ENCODE data around the gene PTPRN2. TPM values are rescaled to one million over a fixed set of nuclear protein-coding genes. Genes with fewer than 3 reads are reported as not detected.
"Not testable (repeated sequence)": the region's sequence is repeated elsewhere in the genome, so short reads cannot be mapped to it uniquely, and the experiment has no call there.

Gene PTPRN2
- total RNA-seq, 1 experiment from 2014 or later = 0.11 TPM

DNA sequence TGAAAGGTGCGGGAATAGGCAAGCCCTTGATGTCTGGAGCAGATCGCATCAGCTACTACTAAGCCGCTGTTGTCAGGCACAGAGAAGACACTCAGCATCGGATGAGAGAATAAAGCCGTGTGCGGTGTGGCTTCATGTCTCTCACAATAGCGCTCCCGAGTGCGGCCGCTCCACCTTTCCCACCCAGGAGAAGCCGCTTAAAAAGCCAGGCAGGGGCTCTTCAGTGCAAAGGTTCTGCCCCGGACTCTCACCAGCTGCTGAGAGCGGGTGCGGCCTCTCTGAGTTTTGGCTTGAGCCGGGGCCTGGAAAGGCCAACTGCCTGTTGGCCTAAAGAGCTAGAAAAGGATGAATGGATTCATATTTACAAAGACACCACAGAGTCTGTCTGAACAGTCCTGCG is 650.2 kb downstream of the PTPRN2 start:
- ChIA-PET POLR2A (ENCODE audit: low non-redundant PET) (no interaction called here), CTCF (no interaction called here)
- no TSS peak for BruUV-seq (replicated peaks)
- Histone ChIP-seq H3K27me3 (replicated peaks; ENCODE audit: insufficient read depth, low read depth, low read length, poor library complexity) (no peaks in the 10 kb centered on the region), H3K9me3 (ENCODE audit: low read depth, low read length, poor library complexity, severe bottlenecking) (peaks cover 22% of the 10 kb centered on the region), H3K4me1 (ENCODE audit: insufficient read depth, low read length, poor library complexity, severe bottlenecking) (no peaks in the 10 kb centered on the region), H3K36me3 (ENCODE audit: insufficient read depth, low read length, poor library complexity, severe bottlenecking) (no peaks in the 10 kb centered on the region), H3K4me3 (ENCODE audit: low read depth, low read length, poor library complexity, severe bottlenecking) (no peak overlapping the region), H3K27ac (ENCODE audit: low read depth, low read length, poor library complexity, severe bottlenecking) (no peak overlapping the region)
- TF ChIP-seq CTCF (conservative IDR thresholded peaks at IDR 0.05; ENCODE audit: low read depth, low read length) (no peak), EZH2 (IDR thresholded peaks at IDR 0.05; ENCODE audit: borderline replicate concordance, low read depth, low read length, poor library complexity, severe bottlenecking) (no peak)
- intact Hi-C loops (cut with micrococcal nuclease; ENCODE audit: unreplicated experiment) = no loop called here
- no peak for DNase-seq (ENCODE audit: low spot score)

DNA sequence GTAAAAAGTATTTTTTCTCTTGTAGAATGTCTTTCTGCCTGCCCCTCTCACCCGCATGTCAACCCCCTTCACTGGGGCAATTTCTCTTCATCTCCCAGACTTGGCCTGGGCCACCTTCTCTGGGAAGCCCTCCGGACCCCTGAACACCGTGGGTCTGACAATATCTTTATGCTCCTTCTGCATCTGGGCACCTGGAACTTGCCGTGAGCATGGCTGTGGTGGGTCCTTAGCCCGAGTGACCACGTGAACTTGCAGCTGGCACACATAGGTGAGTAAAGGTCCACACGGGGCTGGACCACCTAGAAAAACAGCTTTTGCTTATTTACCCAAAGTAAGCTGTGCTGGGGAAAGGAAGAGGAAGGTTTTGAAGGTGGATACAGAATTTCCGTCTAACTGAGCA is 650.6 kb downstream of the PTPRN2 start:
- no TSS peak for BruUV-seq (replicated peaks)
- no peaks in the 10 kb centered on the region for H3K27me3 ChIP-seq (replicated peaks; ENCODE audit: insufficient read depth, low read depth, low read length, poor library complexity)
- no peak for DNase-seq (ENCODE audit: low spot score)
- H3K4me3 ChIP-seq (ENCODE audit: low read depth, low read length, poor library complexity, severe bottlenecking) = no peak overlapping the region
- no peaks in the 10 kb centered on the region for H3K36me3 ChIP-seq (ENCODE audit: insufficient read depth, low read length, poor library complexity, severe bottlenecking)
- intact Hi-C loops (cut with micrococcal nuclease; ENCODE audit: unreplicated experiment) = no loop called here
- peaks cover 25% of the 10 kb centered on the region for H3K9me3 ChIP-seq (ENCODE audit: low read depth, low read length, poor library complexity, severe bottlenecking)
- H3K27ac ChIP-seq (ENCODE audit: low read depth, low read length, poor library complexity, severe bottlenecking) = no peak overlapping the region
- no peak for TF ChIP-seq CTCF (conservative IDR thresholded peaks at IDR 0.05; ENCODE audit: low read depth, low read length)
- no peak for TF ChIP-seq EZH2 (IDR thresholded peaks at IDR 0.05; ENCODE audit: borderline replicate concordance, low read depth, low read length, poor library complexity, severe bottlenecking)
- ChIA-PET POLR2A (ENCODE audit: low non-redundant PET) (no interaction called here), CTCF (no interaction called here)
- no peaks in the 10 kb centered on the region for H3K4me1 ChIP-seq (ENCODE audit: insufficient read depth, low read length, poor library complexity, severe bottlenecking)

DNA sequence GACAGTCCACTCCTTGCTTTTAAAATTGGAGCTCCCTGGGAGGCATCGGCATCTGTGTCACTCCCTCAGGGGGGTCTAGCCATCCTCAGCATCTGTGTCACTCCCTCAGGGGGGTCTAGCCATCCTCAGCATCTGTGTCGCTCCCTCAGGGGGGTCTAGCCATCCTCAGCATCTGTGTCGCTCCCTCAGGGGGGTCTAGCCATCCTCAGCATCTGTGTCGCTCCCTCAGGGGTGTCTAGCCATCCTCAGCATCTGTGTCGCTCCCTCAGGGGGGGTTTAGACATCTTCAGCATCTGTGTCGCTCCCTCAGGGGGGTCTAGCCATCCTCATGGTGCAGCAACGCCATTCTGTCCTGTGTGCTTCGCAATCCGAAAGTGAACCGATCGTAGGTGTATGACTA is 651.9 kb downstream of the PTPRN2 start:
- H3K27me3 ChIP-seq (replicated peaks; ENCODE audit: insufficient read depth, low read depth, low read length, poor library complexity); H3K36me3 ChIP-seq (ENCODE audit: insufficient read depth, low read length, poor library complexity, severe bottlenecking); BruUV-seq (replicated peaks); DNase-seq (ENCODE audit: low spot score); intact Hi-C loops (cut with micrococcal nuclease; ENCODE audit: unreplicated experiment); H3K4me3 ChIP-seq (ENCODE audit: low read depth, low read length, poor library complexity, severe bottlenecking); POLR2A ChIA-PET (ENCODE audit: low non-redundant PET); H3K27ac ChIP-seq (ENCODE audit: low read depth, low read length, poor library complexity, severe bottlenecking); H3K4me1 ChIP-seq (ENCODE audit: insufficient read depth, low read length, poor library complexity, severe bottlenecking); CTCF ChIA-PET: not testable (repeated sequence)
- peaks cover 33% of the 10 kb centered on the region for H3K9me3 ChIP-seq (ENCODE audit: low read depth, low read length, poor library complexity, severe bottlenecking)

DNA sequence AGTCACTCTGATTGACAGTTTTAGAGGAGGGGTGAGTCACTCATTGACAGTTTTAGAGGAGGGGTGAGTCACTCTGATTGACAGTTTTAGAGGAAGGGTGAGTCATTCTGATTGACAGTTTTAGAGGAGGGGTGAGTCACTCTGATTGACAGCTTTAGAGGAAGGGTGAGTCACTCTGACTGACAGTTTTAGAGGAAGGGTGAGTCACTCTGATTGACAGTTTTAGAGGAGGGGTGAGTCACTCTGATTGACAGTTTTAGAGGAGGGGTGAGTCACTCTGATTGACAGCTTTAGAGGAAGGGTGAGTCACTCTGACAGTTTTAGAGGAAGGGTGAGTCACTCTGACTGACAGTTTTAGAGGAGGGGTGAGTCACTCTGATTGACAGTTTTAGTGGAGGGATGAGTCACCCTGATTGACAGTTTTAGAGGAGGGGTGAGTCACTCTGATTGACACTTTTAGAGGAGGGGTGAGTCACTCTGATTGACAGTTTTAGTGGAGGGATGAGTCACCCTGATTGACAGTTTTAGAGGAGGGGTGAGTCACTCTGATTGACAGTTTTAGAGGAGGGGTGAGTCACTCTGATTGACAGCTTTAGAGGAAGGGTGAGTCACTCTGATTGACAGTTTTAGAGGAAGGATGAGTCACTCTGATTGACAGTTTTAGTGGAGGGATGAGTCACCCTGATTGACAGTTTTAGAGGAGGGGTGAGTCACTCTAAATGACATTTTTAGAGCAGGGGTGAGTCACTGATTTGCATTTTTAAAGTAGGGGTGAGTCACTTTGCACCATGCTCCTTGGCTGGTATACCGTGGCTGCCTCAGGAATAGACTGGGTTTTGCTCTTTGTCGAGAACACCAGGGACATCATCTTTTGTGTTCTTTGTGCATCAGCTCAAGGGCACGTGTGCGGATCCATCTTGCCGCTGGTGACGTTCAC is 654.1 kb downstream of the PTPRN2 start:
- CTCF ChIA-PET; BruUV-seq (replicated peaks); POLR2A ChIA-PET (ENCODE audit: low non-redundant PET): not testable (repeated sequence)

More for the DNA sequence above, 654.1 kb downstream of the PTPRN2 start:
- H3K27ac ChIP-seq (ENCODE audit: low read depth, low read length, poor library complexity, severe bottlenecking); H3K4me3 ChIP-seq (ENCODE audit: low read depth, low read length, poor library complexity, severe bottlenecking); DNase-seq (ENCODE audit: low spot score); intact Hi-C loops (cut with micrococcal nuclease; ENCODE audit: unreplicated experiment); H3K27me3 ChIP-seq (replicated peaks; ENCODE audit: insufficient read depth, low read depth, low read length, poor library complexity); H3K4me1 ChIP-seq (ENCODE audit: insufficient read depth, low read length, poor library complexity, severe bottlenecking); H3K36me3 ChIP-seq (ENCODE audit: insufficient read depth, low read length, poor library complexity, severe bottlenecking): not testable (repeated sequence)
- H3K9me3 ChIP-seq (ENCODE audit: low read depth, low read length, poor library complexity, severe bottlenecking) = peaks cover 31% of the 10 kb centered on the region

All from A673 (cell line).